ENCODE results near the gene ZNF593OS. TPM values are rescaled to one million over a fixed set of nuclear protein-coding genes. Genes with fewer than 3 reads are reported as not detected.
A peak's percentile ranks its signal among the peaks of the same experiment; 100 is the strongest.

ZNF593OS gene
- 1.2 TPM for polyA plus RNA-seq
- long read RNA-seq, donor 1 = 0 reads
- long read RNA-seq, donor 2 = 0 reads
- long read RNA-seq, donor 3 = 0 reads
- long read RNA-seq, donor 4 = 0 reads
- long read RNA-seq, donor 5 = 0 reads
- long read RNA-seq, donor 6, partial matches to known transcripts = 0 of 75 reads
- long read RNA-seq, donor 6, other reads (novel, unspliced or antisense) = 75 of 75 reads
- long read RNA-seq, donor 7 = 0 reads
- long read RNA-seq, donor 8 = 0 reads
- long read RNA-seq, donor 9 = 0 reads
- long read RNA-seq, donor 10 = 0 reads
- long read RNA-seq, donor 11 = 0 reads

GRCh38 chr1:26171084-26172072 is at the start of gene ZNF593OS:
Gene ZNF593OS, minus strand, starts transcription at chr1:26171832. Its CDS starts 171 bp downstream, at chr1:26171661.
- WGBS (ENCODE audit: insufficient coverage, low lambda C conversion rate) = no CpG with 5 or more reads among the region's 34 CpGs
- DNase-seq = no peak
- Histone ChIP-seq H3K4me3 (ENCODE audit: low read length) (peak within 1 kb of the TSS; percentile 56), H3K9me3 (ENCODE audit: control insufficient read depth, low read depth, low read length) (no peaks in the 10 kb centered on the region), H3K36me3 (ENCODE audit: control insufficient read depth, insufficient read depth, low read length) (no peaks in the 10 kb centered on the region), H3K27me3 (ENCODE audit: control insufficient read depth, insufficient read depth, low read length) (no peaks in the 10 kb centered on the region), H3K27ac (ENCODE audit: low read length) (no peak within 1 kb of the TSS), H3K4me1 (ENCODE audit: control insufficient read depth, insufficient read depth, low read length) (peaks cover 17% of the 10 kb centered on the region)

GRCh38 chr1:26221094-26221493 is 49.5 kb upstream of the ZNF593OS start:
- H3K4me1 ChIP-seq (ENCODE audit: control insufficient read depth, insufficient read depth, low read length) = peaks cover 5% of the 10 kb centered on the region
- H3K36me3 ChIP-seq (ENCODE audit: control insufficient read depth, insufficient read depth, low read length) = no peaks in the 10 kb centered on the region
- no peak for DNase-seq
- H3K27ac ChIP-seq (ENCODE audit: low read length) = no peak overlapping the region
- H3K4me3 ChIP-seq (ENCODE audit: low read length) = no peak overlapping the region
- H3K27me3 ChIP-seq (ENCODE audit: control insufficient read depth, insufficient read depth, low read length) = peaks cover 10% of the 10 kb centered on the region
- WGBS (ENCODE audit: insufficient coverage, low lambda C conversion rate) = no CpG with 5 or more reads among the region's 2 CpGs
- H3K9me3 ChIP-seq (ENCODE audit: control insufficient read depth, low read depth, low read length) = peaks cover 2% of the 10 kb centered on the region

- no CpG with 5 or more reads among the region's 27 CpGs for WGBS (ENCODE audit: insufficient coverage, low lambda C conversion rate)
- peaks cover 5% of the 10 kb centered on the region for H3K27me3 ChIP-seq (ENCODE audit: control insufficient read depth, insufficient read depth, low read length)
- no peak for DNase-seq
These were observed 48.7 kb upstream of the ZNF593OS start for GRCh38 chr1:26220199-26220912.

GRCh38 chr1:26218906-26219494 is 47.4 kb upstream of the ZNF593OS start:
- no peak overlapping the region for H3K4me3 ChIP-seq (ENCODE audit: low read length)
- DNase-seq = no peak
- no CpG with 5 or more reads among the region's 11 CpGs for WGBS (ENCODE audit: insufficient coverage, low lambda C conversion rate)
- no peaks in the 10 kb centered on the region for H3K36me3 ChIP-seq (ENCODE audit: control insufficient read depth, insufficient read depth, low read length)
- no peaks in the 10 kb centered on the region for H3K4me1 ChIP-seq (ENCODE audit: control insufficient read depth, insufficient read depth, low read length)
- H3K27me3 ChIP-seq (ENCODE audit: control insufficient read depth, insufficient read depth, low read length) = peaks cover 2% of the 10 kb centered on the region
- no peak overlapping the region for H3K27ac ChIP-seq (ENCODE audit: low read length)
- no peaks in the 10 kb centered on the region for H3K9me3 ChIP-seq (ENCODE audit: control insufficient read depth, low read depth, low read length)

More at GRCh38 chr1:26220199-26220912, 48.7 kb upstream of the ZNF593OS start:
- H3K4me1 ChIP-seq (ENCODE audit: control insufficient read depth, insufficient read depth, low read length) = no peaks in the 10 kb centered on the region
- no peak overlapping the region for H3K4me3 ChIP-seq (ENCODE audit: low read length)
- no peaks in the 10 kb centered on the region for H3K9me3 ChIP-seq (ENCODE audit: control insufficient read depth, low read depth, low read length)
- H3K27ac ChIP-seq (ENCODE audit: low read length) = no peak overlapping the region
- no peaks in the 10 kb centered on the region for H3K36me3 ChIP-seq (ENCODE audit: control insufficient read depth, insufficient read depth, low read length)

- no peak for DNase-seq
- H3K9me3 ChIP-seq (ENCODE audit: control insufficient read depth, low read depth, low read length) = no peaks in the 10 kb centered on the region
- no CpG with 5 or more reads among the region's 3 CpGs for WGBS (ENCODE audit: insufficient coverage, low lambda C conversion rate)
- H3K36me3 ChIP-seq (ENCODE audit: control insufficient read depth, insufficient read depth, low read length) = no peaks in the 10 kb centered on the region
- H3K27me3 ChIP-seq (ENCODE audit: control insufficient read depth, insufficient read depth, low read length) = no peaks in the 10 kb centered on the region
- H3K4me1 ChIP-seq (ENCODE audit: control insufficient read depth, insufficient read depth, low read length) = no peaks in the 10 kb centered on the region
- H3K4me3 ChIP-seq (ENCODE audit: low read length) = no peak overlapping the region
- H3K27ac ChIP-seq (ENCODE audit: low read length) = no peak overlapping the region
These were observed 43.6 kb upstream of the ZNF593OS start for GRCh38 chr1:26215246-26215645.

GRCh38 chr1:26213335-26213905 is 41.8 kb upstream of the ZNF593OS start:
- no peak for DNase-seq
- Histone ChIP-seq H3K27me3 (ENCODE audit: control insufficient read depth, insufficient read depth, low read length) (no peaks in the 10 kb centered on the region), H3K4me3 (ENCODE audit: low read length) (no peak overlapping the region), H3K27ac (ENCODE audit: low read length) (no peak overlapping the region), H3K9me3 (ENCODE audit: control insufficient read depth, low read depth, low read length) (no peaks in the 10 kb centered on the region), H3K36me3 (ENCODE audit: control insufficient read depth, insufficient read depth, low read length) (no peaks in the 10 kb centered on the region), H3K4me1 (ENCODE audit: control insufficient read depth, insufficient read depth, low read length) (no peaks in the 10 kb centered on the region)
- 20% methylated on average over 1 of the region's 6 CpGs for WGBS (ENCODE audit: insufficient coverage, low lambda C conversion rate)

GRCh38 chr1:26212726-26213125 is 41.1 kb upstream of the ZNF593OS start:
- no peak overlapping the region for H3K4me3 ChIP-seq (ENCODE audit: low read length)
- no peaks in the 10 kb centered on the region for H3K27me3 ChIP-seq (ENCODE audit: control insufficient read depth, insufficient read depth, low read length)
- H3K36me3 ChIP-seq (ENCODE audit: control insufficient read depth, insufficient read depth, low read length) = no peaks in the 10 kb centered on the region
- no peak for DNase-seq
- no peak overlapping the region for H3K27ac ChIP-seq (ENCODE audit: low read length)
- WGBS (ENCODE audit: insufficient coverage, low lambda C conversion rate) = 100% methylated on average over 1 of the region's 5 CpGs
- no peaks in the 10 kb centered on the region for H3K4me1 ChIP-seq (ENCODE audit: control insufficient read depth, insufficient read depth, low read length)
- no peaks in the 10 kb centered on the region for H3K9me3 ChIP-seq (ENCODE audit: control insufficient read depth, low read depth, low read length)

- no peak for DNase-seq
- no peaks in the 10 kb centered on the region for H3K27me3 ChIP-seq (ENCODE audit: control insufficient read depth, insufficient read depth, low read length)
- H3K4me3 ChIP-seq (ENCODE audit: low read length) = no peak overlapping the region
- no peaks in the 10 kb centered on the region for H3K4me1 ChIP-seq (ENCODE audit: control insufficient read depth, insufficient read depth, low read length)
- WGBS (ENCODE audit: insufficient coverage, low lambda C conversion rate) = no CpG with 5 or more reads among the region's 5 CpGs
- no peaks in the 10 kb centered on the region for H3K36me3 ChIP-seq (ENCODE audit: control insufficient read depth, insufficient read depth, low read length)
- H3K27ac ChIP-seq (ENCODE audit: low read length) = no peak overlapping the region
- H3K9me3 ChIP-seq (ENCODE audit: control insufficient read depth, low read depth, low read length) = no peaks in the 10 kb centered on the region
These were observed 38.7 kb upstream of the ZNF593OS start for GRCh38 chr1:26210147-26210870.

- Histone ChIP-seq H3K4me1 (ENCODE audit: control insufficient read depth, insufficient read depth, low read length) (peaks cover 5% of the 10 kb centered on the region), H3K4me3 (ENCODE audit: low read length) (no peak overlapping the region), H3K27ac (ENCODE audit: low read length) (no peak overlapping the region), H3K27me3 (ENCODE audit: control insufficient read depth, insufficient read depth, low read length) (peaks cover 13% of the 10 kb centered on the region), H3K9me3 (ENCODE audit: control insufficient read depth, low read depth, low read length) (no peaks in the 10 kb centered on the region), H3K36me3 (ENCODE audit: control insufficient read depth, insufficient read depth, low read length) (no peaks in the 10 kb centered on the region)
- WGBS (ENCODE audit: insufficient coverage, low lambda C conversion rate) = no CpG with 5 or more reads among the region's 9 CpGs
- no peak for DNase-seq
These were observed 32.1 kb upstream of the ZNF593OS start for GRCh38 chr1:26203642-26204318.

All from large intestine (tissue), 12 donors.